HepG2 (cell line): ENCODE results near the gene CLUH. TPM values are rescaled to one million over a fixed set of nuclear protein-coding genes. Genes with fewer than 3 reads are reported as not detected.

ENCODE experiments used
- ERF ChIP-seq: IDR thresholded peaks from 2 replicates; pipeline ENCODE4 v1.6.1; 2018; ENCODE audit warnings: missing biosample characterization, missing genetic modification reagents
- ETV5 ChIP-seq: IDR thresholded peaks from 2 replicates; pipeline ENCODE4 v1.6.1; 2018; ENCODE audit warnings: missing biosample characterization, missing genetic modification reagents, inconsistent platforms, borderline replicate concordance
- FOXK2 ChIP-seq: fragments of 450-650 bp; IDR thresholded peaks from 2 replicates; pipeline ENCODE4 v1.6.1; 2016
- HNRNPUL1 ChIP-seq: fragments of 200-400 bp; formaldehyde crosslinking; IDR thresholded peaks from 2 replicates; pipeline ENCODE4 v1.6.1; 2017; ENCODE audit warnings: low read depth, mild to moderate bottlenecking, low read length, moderate library complexity
- ZFP1 ChIP-seq: IDR thresholded peaks from 2 replicates; pipeline ENCODE4 v1.6.1; 2016
- ZNF274 ChIP-seq: sonication (generic); formaldehyde crosslinking; IDR thresholded peaks from 2 replicates; pipeline ENCODE4 v1.5.1; 2020; ENCODE audit warnings: mild to moderate bottlenecking, missing genetic modification reagents
- ZNF33B ChIP-seq: sonication (generic); formaldehyde crosslinking; IDR thresholded peaks from 2 replicates; pipeline ENCODE4 v1.5.1; 2020; ENCODE audit warnings: mild to moderate bottlenecking, missing genetic modification reagents
- ZNF572 ChIP-seq: sonication (generic); formaldehyde crosslinking; IDR thresholded peaks from 2 replicates; pipeline ENCODE4 v1.5.1; 2020; ENCODE audit warnings: mild to moderate bottlenecking, missing genetic modification reagents
- ZNF691 ChIP-seq: sonication (generic); formaldehyde crosslinking; IDR thresholded peaks from 2 replicates; pipeline ENCODE4 v1.4.0; 2020; ENCODE audit warnings: missing genetic modification reagents, low read depth, mild to moderate bottlenecking, borderline replicate concordance
- ZNF800 ChIP-seq: sonication (generic); formaldehyde crosslinking; IDR thresholded peaks from 2 replicates; pipeline ENCODE4 v1.4.0; 2020; ENCODE audit warnings: missing genetic modification reagents
- polyA plus RNA-seq, 8 experiments: library from polyadenylated mRNA; depleted of rRNA in 3 of 8; stranded (reverse) in 7 of 8; unstranded in 1 of 8; fragments of >200 nt; fragmentation: Illumina TruSeq in 4 of 8; extraction: Trizol in 4 of 8; gene quantifications; 2 replicates each; pipeline versions ENCODE4 v1.2.1 to v1.2.3, GENCODE V29; 2011 to 2016; ENCODE audit warnings: low read depth in 4 of 8, missing spikeins in 1 of 8, mixed read lengths in 1 of 8; ENCODE audit not compliant: insufficient read depth in 1 of 8
- total RNA-seq, 5 experiments: library from RNA; depleted of rRNA; stranded (reverse); fragments of >200 nt; fragmentation: Illumina TruSeq; extraction: Trizol; gene quantifications; 2 replicates each; pipeline ENCODE4 v1.2.3, GENCODE V29; 2016; ENCODE audit warnings: low read depth in 1 of 5
- TF ChIP-seq, protein P1 (sequence below), 2 experiments: fragments of 450-650 bp in 1 of 2; sonication (generic) in 1 of 2; formaldehyde crosslinking in 1 of 2; IDR thresholded peaks; 2 replicates each; pipeline versions ENCODE4 v1.6.1 to v1.8.0; 2016 to 2022; ENCODE audit warnings: antibody characterized with exemption in 1 of 2, mild to moderate bottlenecking in 1 of 2, missing genetic modification reagents in 1 of 2
- TF ChIP-seq, protein P2 (sequence below): sonication (generic); formaldehyde crosslinking; IDR thresholded peaks from 2 replicates; pipeline ENCODE4 v1.4.0; 2020; ENCODE audit warnings: missing genetic modification reagents

The CLUH gene
- total and polyA plus RNA-seq, 2 of the 13 experiments (the other 11 are each of a cell fraction or from before 2014, with no cell fraction given) = 30.9 to 60.5 TPM

DNA sequence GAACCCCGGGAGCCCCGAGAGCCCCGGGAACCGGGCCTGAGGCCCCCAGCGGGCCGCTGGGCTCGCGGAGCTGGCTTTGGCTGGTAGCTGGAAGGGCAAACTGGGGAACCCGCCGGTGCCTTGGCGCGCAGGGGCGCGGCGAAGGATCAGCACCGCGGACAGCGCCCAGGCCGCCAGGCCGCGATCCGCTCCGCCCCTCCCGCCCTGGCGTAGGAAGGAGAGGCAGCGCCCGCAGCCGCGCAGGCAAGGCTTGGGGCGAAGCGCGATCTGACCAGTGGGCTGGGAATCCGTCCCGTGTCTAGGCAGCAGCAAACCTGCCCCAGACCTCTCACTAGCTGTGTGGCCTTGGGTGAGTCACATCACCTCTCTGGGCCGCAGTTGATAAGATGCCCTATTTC is 38.2 kb upstream of the CLUH start (continued):
- TF ChIP-seq, protein P1, sequence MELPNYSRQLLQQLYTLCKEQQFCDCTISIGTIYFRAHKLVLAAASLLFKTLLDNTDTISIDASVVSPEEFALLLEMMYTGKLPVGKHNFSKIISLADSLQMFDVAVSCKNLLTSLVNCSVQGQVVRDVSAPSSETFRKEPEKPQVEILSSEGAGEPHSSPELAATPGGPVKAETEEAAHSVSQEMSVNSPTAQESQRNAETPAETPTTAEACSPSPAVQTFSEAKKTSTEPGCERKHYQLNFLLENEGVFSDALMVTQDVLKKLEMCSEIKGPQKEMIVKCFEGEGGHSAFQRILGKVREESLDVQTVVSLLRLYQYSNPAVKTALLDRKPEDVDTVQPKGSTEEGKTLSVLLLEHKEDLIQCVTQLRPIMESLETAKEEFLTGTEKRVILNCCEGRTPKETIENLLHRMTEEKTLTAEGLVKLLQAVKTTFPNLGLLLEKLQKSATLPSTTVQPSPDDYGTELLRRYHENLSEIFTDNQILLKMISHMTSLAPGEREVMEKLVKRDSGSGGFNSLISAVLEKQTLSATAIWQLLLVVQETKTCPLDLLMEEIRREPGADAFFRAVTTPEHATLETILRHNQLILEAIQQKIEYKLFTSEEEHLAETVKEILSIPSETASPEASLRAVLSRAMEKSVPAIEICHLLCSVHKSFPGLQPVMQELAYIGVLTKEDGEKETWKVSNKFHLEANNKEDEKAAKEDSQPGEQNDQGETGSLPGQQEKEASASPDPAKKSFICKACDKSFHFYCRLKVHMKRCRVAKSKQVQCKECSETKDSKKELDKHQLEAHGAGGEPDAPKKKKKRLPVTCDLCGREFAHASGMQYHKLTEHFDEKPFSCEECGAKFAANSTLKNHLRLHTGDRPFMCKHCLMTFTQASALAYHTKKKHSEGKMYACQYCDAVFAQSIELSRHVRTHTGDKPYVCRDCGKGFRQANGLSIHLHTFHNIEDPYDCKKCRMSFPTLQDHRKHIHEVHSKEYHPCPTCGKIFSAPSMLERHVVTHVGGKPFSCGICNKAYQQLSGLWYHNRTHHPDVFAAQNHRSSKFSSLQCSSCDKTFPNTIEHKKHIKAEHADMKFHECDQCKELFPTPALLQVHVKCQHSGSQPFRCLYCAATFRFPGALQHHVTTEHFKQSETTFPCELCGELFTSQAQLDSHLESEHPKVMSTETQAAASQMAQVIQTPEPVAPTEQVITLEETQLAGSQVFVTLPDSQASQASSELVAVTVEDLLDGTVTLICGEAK (IDR thresholded peaks at IDR 0.05) = no peak
- TF ChIP-seq, protein P1 (CRISPR knock-in tag; IDR thresholded peaks at IDR 0.05) = peak; percentile 92
- TF ChIP-seq ZNF33B = peak; percentile 83; the same call in 1 of the 2 replicates
- TF ChIP-seq HNRNPUL1 = no peak
- TF ChIP-seq ZFP1 = no peak; the same call in 1 of the 2 replicates
- TF ChIP-seq ZNF572 (CRISPR knock-in tag) = no peak
- TF ChIP-seq ERF (CRISPR knock-in tag) = peak; percentile 99
- TF ChIP-seq, protein P2, sequence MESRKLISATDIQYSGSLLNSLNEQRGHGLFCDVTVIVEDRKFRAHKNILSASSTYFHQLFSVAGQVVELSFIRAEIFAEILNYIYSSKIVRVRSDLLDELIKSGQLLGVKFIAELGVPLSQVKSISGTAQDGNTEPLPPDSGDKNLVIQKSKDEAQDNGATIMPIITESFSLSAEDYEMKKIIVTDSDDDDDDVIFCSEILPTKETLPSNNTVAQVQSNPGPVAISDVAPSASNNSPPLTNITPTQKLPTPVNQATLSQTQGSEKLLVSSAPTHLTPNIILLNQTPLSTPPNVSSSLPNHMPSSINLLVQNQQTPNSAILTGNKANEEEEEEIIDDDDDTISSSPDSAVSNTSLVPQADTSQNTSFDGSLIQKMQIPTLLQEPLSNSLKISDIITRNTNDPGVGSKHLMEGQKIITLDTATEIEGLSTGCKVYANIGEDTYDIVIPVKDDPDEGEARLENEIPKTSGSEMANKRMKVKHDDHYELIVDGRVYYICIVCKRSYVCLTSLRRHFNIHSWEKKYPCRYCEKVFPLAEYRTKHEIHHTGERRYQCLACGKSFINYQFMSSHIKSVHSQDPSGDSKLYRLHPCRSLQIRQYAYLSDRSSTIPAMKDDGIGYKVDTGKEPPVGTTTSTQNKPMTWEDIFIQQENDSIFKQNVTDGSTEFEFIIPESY (CRISPR knock-in tag) = 0 out of 2 replicates have a peak, but pooled peaks have one; percentile 61
- no peak for TF ChIP-seq FOXK2
- TF ChIP-seq ZNF691 (CRISPR knock-in tag) = peak; percentile 90; the same call in 1 of the 2 replicates
- TF ChIP-seq ZNF800 (CRISPR knock-in tag) = peak; percentile 98
- peak; percentile 72 for TF ChIP-seq ETV5 (CRISPR knock-in tag)
- peak; percentile 99 for TF ChIP-seq ZNF274 (CRISPR knock-in tag)
